ENCODE data around the gene SDE2. TPM values are rescaled to one million over a fixed set of nuclear protein-coding genes. Genes with fewer than 3 reads are reported as not detected.

The SDE2 gene
- total RNA-seq = 20.3 and 21.4 TPM in 2 replicates

GRCh38 chr1:225999227-225999911 lies at the start of gene SDE2:
SDE2 (minus strand) TSS chr1:225999343; CDS start chr1:225999312, 31 bp downstream.

GRCh38 chr1:225941187-225941941 lies 57.8 kb downstream of the SDE2 start, which contains the start of gene LEFTY2:
LEFTY2 (minus strand) TSS chr1:225941220; CDS start chr1:225941140, 80 bp downstream.

Other genes with a start within 250 kb of the SDE2 start
- 169 and 219 TPM in 2 replicates for gene SRP9, start 221.5 kb downstream of the SDE2 start, total RNA-seq
- gene EPHX1, start 189.2 kb downstream of the SDE2 start, total RNA-seq = 46.1 and 73.5 TPM in 2 replicates
- gene TMEM63A, start 117.0 kb downstream of the SDE2 start, total RNA-seq = 30.8 and 36.5 TPM in 2 replicates
- gene LEFTY1, start 110.2 kb downstream of the SDE2 start, total RNA-seq = 0.13 TPM in 1 of 2 replicates, not detected in the other
- 37.6 and 48.9 TPM in 2 replicates for gene PYCR2, start 75.1 kb downstream of the SDE2 start, total RNA-seq
- gene LEFTY2, start 58.1 kb downstream of the SDE2 start, total RNA-seq = 0.10 TPM in 1 of 2 replicates, not detected in the other
- gene H3-3A, start 63.4 kb upstream of the SDE2 start, total RNA-seq = 86.7 and 100 TPM in 2 replicates
- 61.8 and 76.7 TPM in 2 replicates for gene ACBD3, start 187.4 kb upstream of the SDE2 start, total RNA-seq
- not detected in 2 replicates for gene MIXL1, start 224.3 kb upstream of the SDE2 start, total RNA-seq

Measured in smooth muscle cell of the pulmonary artery (primary cell).